K562 (cell line): ENCODE results near the gene OBP2A. TPM values are rescaled to one million over a fixed set of nuclear protein-coding genes. Genes with fewer than 3 reads are reported as not detected.
A peak's percentile ranks its signal among the peaks of the same experiment; 100 is the strongest.

Experiments
- ATAC-seq: fragments of 200-7000 bp; cut with Tn5 transposase; 3 replicates; pipeline ENCODE4 v1.9.1; 2020; ENCODE audit warnings: moderate library complexity
- BruUV-seq: library from RNA; stranded (reverse); fragments of 400-500 nt; replicated peaks from 2 replicates; lab custom pipeline; 2021; lab: Mats Ljungman, UMichigan
- CTCF ChIA-PET: fragments of 300-600 bp; formaldehyde crosslinking; extraction: SDS; loops from one replicate; lab custom pipeline; 2021; ENCODE audit warnings: low intra/inter-chr PET ratio; lab: Yijun Ruan, JAX
- POLR2A ChIA-PET: fragments of 300-600, 350-650 bp; sonication (Branson Sonifier 250); formaldehyde crosslinking; extraction: SDS; loops from one replicate; lab custom pipeline; 2021; ENCODE audit warnings: antibody characterized with exemption, inconsistent platforms; lab: Yijun Ruan, JAX
- DNase-seq, 4 experiments: peaks; one replicate each; pipeline versions ENCODE4 v3.0.0 to v3.0.0-alpha.2; 2011 to 2018; ENCODE audit warnings: low spot score in 3 of 4, mixed read lengths in 3 of 4; ENCODE audit errors: extremely low read depth in 1 of 4
- FAIRE-seq: peaks from 2 replicates; lab custom pipeline; 2011; peaks lifted over from hg19 to GRCh38; lab: Jason Lieb, UNC
- H2AFZ ChIP-seq: 2 replicates; pipeline ENCODE4 v1.6.0; 2011; ENCODE audit warnings: low read depth, low read length, control low read depth, inconsistent platforms
- H3K27ac ChIP-seq: fragments of 200-600 bp; 3 replicates; pipeline ENCODE4 v1.8.0; 2011; ENCODE audit warnings: low read depth, mild to moderate bottlenecking, control low read depth, inconsistent platforms, low read length, moderate library complexity, mixed read lengths; ENCODE audit errors: extremely low read depth
- H3K27me3 ChIP-seq, 2 experiments: fragments of 300-600 bp in 1 of 2; 2 replicates in 1 of 2; 3 replicates in 1 of 2; pipeline versions ENCODE4 v1.6.0 to v1.8.0; 2011; ENCODE audit warnings: inconsistent platforms in 2 of 2, low read length in 2 of 2, mild to moderate bottlenecking in 1 of 2, mixed read lengths in 1 of 2, moderate library complexity in 1 of 2; ENCODE audit not compliant: control insufficient read depth in 2 of 2, insufficient read depth in 2 of 2
- H3K36me3 ChIP-seq: fragments of 300-600 bp; 3 replicates; pipeline ENCODE4 v1.8.0; 2011; ENCODE audit warnings: mild to moderate bottlenecking, low read length, inconsistent platforms; ENCODE audit not compliant: control insufficient read depth, insufficient read depth
- H3K4me1 ChIP-seq, 2 experiments: fragments of 200-600 bp in 1 of 2; replicated peaks in 1 of 2; 2 replicates in 1 of 2; 3 replicates in 1 of 2; pipeline versions ENCODE4 v1.5.1 to v1.8.0; 2011; ENCODE audit warnings: inconsistent platforms in 2 of 2, low read length in 2 of 2, mild to moderate bottlenecking in 1 of 2, mixed read lengths in 1 of 2, moderate library complexity in 1 of 2; ENCODE audit not compliant: control insufficient read depth in 2 of 2, insufficient read depth in 2 of 2
- H3K4me2 ChIP-seq: 2 replicates; pipeline ENCODE4 v1.6.1; 2011; ENCODE audit warnings: low read length, control low read depth, inconsistent platforms, mixed read lengths; ENCODE audit not compliant: insufficient read depth
- H3K4me3 ChIP-seq: fragments of 200-600 bp; sonication (generic), shearing (Covaris generic); 2 replicates; pipeline ENCODE4 v1.5.1; 2016; ENCODE audit warnings: control low read depth, inconsistent platforms
- H3K79me2 ChIP-seq: fragments of 200-600 bp; 3 replicates; pipeline ENCODE4 v1.8.0; 2011; ENCODE audit warnings: low read length, inconsistent platforms; ENCODE audit not compliant: control insufficient read depth, insufficient read depth
- H3K9ac ChIP-seq, 2 experiments: 2 replicates each; pipeline versions ENCODE4 v1.6.0 to v1.6.1; 2011; ENCODE audit warnings: low read depth in 2 of 2, low read length in 2 of 2, control low read depth in 1 of 2, inconsistent platforms in 1 of 2, mild to moderate bottlenecking in 1 of 2, mixed read lengths in 1 of 2; ENCODE audit not compliant: insufficient read depth in 1 of 2
- H3K9me1 ChIP-seq: one replicate; pipeline ENCODE4 v1.6.0; 2011; ENCODE audit warnings: inconsistent platforms, mild to moderate bottlenecking, low read length, moderate library complexity; ENCODE audit not compliant: control insufficient read depth, insufficient read depth
- H3K9me3 ChIP-seq: replicated peaks from 2 replicates; pipeline ENCODE4 v1.5.1; 2011; ENCODE audit warnings: low read depth, low read length, inconsistent platforms; ENCODE audit not compliant: control insufficient read depth, insufficient read depth
- H4K20me1 ChIP-seq: replicated peaks from 2 replicates; pipeline ENCODE4 v1.6.1; 2011; ENCODE audit warnings: low read length, inconsistent platforms, mixed read lengths; ENCODE audit not compliant: control insufficient read depth, insufficient read depth
- ASH1L ChIP-seq: fragments of 450-650 bp; IDR thresholded peaks from 2 replicates; pipeline ENCODE4 v1.6.1; 2018; ENCODE audit warnings: borderline replicate concordance, mild to moderate bottlenecking, low read depth; ENCODE audit not compliant: partially characterized antibody
- BDP1 ChIP-seq: IDR thresholded peaks from 3 replicates; pipeline ENCODE4 v1.6.1; 2011; ENCODE audit not compliant: insufficient read length, insufficient read depth
- CHD1 ChIP-seq: fragments of 200-600 bp; sonication (generic); IDR thresholded peaks from one replicate; pipeline ENCODE4 v1.6.1; 2012; ENCODE audit warnings: mild to moderate bottlenecking, moderate library complexity, low read length, inconsistent platforms
- EHMT2 ChIP-seq: fragments of 450-650 bp; IDR thresholded peaks from 2 replicates; pipeline ENCODE4 v1.6.1; 2018; ENCODE audit warnings: antibody characterized with exemption
- ESRRA ChIP-seq: fragments of 450-650 bp; IDR thresholded peaks from 2 replicates; pipeline ENCODE4 v1.6.1; 2014; ENCODE audit warnings: low read depth, mild to moderate bottlenecking, moderate library complexity, borderline replicate concordance
- PTRF ChIP-seq: fragments of 450-650 bp; IDR thresholded peaks from 2 replicates; pipeline ENCODE4 v1.6.1; 2016; ENCODE audit warnings: mild to moderate bottlenecking, missing genetic modification characterization, missing compliant biosample characterization
- TCF15 ChIP-seq: fragments of 250-450 bp; sonication (Bioruptor Pico); IDR thresholded peaks from 2 replicates; pipeline ENCODE4 v1.8.0; 2022; ENCODE audit warnings: moderate library complexity, mild to moderate bottlenecking, inconsistent platforms
- TSC22D4 ChIP-seq: fragments of 450-650 bp; IDR thresholded peaks from 2 replicates; pipeline ENCODE4 v1.6.1; 2016; ENCODE audit warnings: missing genetic modification characterization, missing biosample characterization, control low read depth
- ZBTB26 ChIP-seq: fragments of 450-650 bp; formaldehyde crosslinking; IDR thresholded peaks from 2 replicates; pipeline ENCODE4 v1.4.0; 2022; ENCODE audit warnings: missing genetic modification characterization
- WGBS: fragments of 100-300 bp; shearing (Covaris generic); methylation state at CpG from one replicate; pipeline ENCODE4 v1.1.6; 2016; ENCODE audit warnings: low coverage, mixed read lengths; ENCODE audit not compliant: insufficient coverage; ENCODE audit errors: missing lambda C conversion rate; 5-methylcytosine and 5-hydroxymethylcytosine counted together
- in situ Hi-C: fragments of 300-500 bp; cut with MboI; formaldehyde crosslinking; loops from 4 replicates; pipeline ENCODE4 v1.15.0; 2018; ENCODE audit warnings: inconsistent platforms, mixed read lengths
- intact Hi-C: fragments of 100-400 bp; cut with micrococcal nuclease; formaldehyde crosslinking; loops from 2 replicates; pipeline ENCODE4 v1.14.2; 2022
- polyA plus RNA-seq, 8 experiments: library from polyadenylated mRNA; depleted of rRNA in 4 of 8; stranded (reverse) in 5 of 8; unstranded in 3 of 8; fragments of >200 nt; fragmentation: Nextera tagmentation in 2 of 8; fragmentation: Illumina TruSeq in 1 of 8; extraction: Ambion mirVana in 2 of 8; extraction: Trizol in 1 of 8; gene quantifications; 2 replicates each; pipeline versions ENCODE4 v1.2.1 to v1.2.3, GENCODE V29; 2011 to 2014; ENCODE audit warnings: inconsistent platforms in 1 of 8, missing spikeins in 1 of 8
- total RNA-seq, 7 experiments: library from RNA; depleted of rRNA in 6 of 7; stranded (reverse); fragments of >200 nt in 6 of 7; fragmentation: Illumina TruSeq in 2 of 7; extraction: Trizol in 2 of 7; gene quantifications; 2 replicates each; pipeline versions ENCODE4 v1.2.1 to v1.2.3, GENCODE V29; 2011 to 2021; ENCODE audit warnings: low replicate concordance in 1 of 7

OBP2A gene
- total and polyA plus RNA-seq, 9 of the 15 experiments (the other 6 are each of a cell fraction or from before 2014, with no cell fraction given): not detected

DNA sequence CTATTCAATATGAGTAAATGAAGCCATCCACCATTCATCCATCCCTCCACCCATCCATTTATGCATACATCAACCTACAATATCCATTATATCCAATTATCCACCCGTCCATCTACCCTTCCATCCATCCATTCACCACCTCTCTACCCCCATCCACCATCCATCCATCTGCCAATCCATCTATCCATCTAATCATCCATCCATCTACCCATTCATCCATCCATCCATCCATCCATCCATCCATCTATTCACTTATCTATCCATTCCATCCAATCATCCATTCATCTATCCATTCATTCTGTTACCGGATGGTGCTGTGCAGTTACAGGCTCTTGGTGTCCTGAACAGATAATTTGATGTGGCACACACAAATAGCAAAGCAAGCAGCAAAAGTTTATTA is 26.3 kb downstream of the OBP2A start:
- H3K79me2 ChIP-seq: no peaks in the 10 kb centered on the region
- CTCF ChIA-PET: no interaction called here
- no peaks in the 10 kb centered on the region for H3K36me3 ChIP-seq
- peaks cover 15 to 47% of the 10 kb centered on the region in 2 experiments; a peak in 4 of 5 replicates for H3K27me3 ChIP-seq
- peaks cover 0 to 13% of the 10 kb centered on the region in 2 experiments; a peak in 1 of 5 replicates for H3K4me1 ChIP-seq
- no peak overlapping the region for H2AFZ ChIP-seq
- intact Hi-C loops: no loop called here
- H3K4me3 ChIP-seq: no peak overlapping the region
- no TSS peak for BruUV-seq
- POLR2A ChIA-PET: no interaction called here
- H3K9me3 ChIP-seq: no peaks in the 10 kb centered on the region
- H3K27ac ChIP-seq: no peak overlapping the region
- H3K9ac ChIP-seq: no peak overlapping the region
- no peak for DNase-seq
- no peak for ATAC-seq
- WGBS: 0% methylated on average over 2 of the region's 2 CpGs
- no peak for TF ChIP-seq ASH1L
- TF ChIP-seq, all 486 proteins: peak for 0
- in situ Hi-C loops: no loop called here
- H3K4me2 ChIP-seq: no peak overlapping the region
- H3K9me1 ChIP-seq: no peaks in the 10 kb centered on the region
- no peak for FAIRE-seq
- H4K20me1 ChIP-seq: no peaks in the 10 kb centered on the region

GRCh38 chr9:135573124-135573523 is 27.2 kb downstream of the OBP2A start:
- Histone ChIP-seq H3K4me2 (no peak overlapping the region), H3K9me1 (no peaks in the 10 kb centered on the region), H3K36me3 (no peaks in the 10 kb centered on the region), H3K27ac (no peak overlapping the region), H3K79me2 (no peaks in the 10 kb centered on the region), H2AFZ (no peak overlapping the region), H3K4me3 (no peak overlapping the region), H3K27me3 (peaks cover 15 to 42% of the 10 kb centered on the region in 2 experiments; a peak in 4 of 5 replicates), H4K20me1 (no peaks in the 10 kb centered on the region), H3K9ac (no peak overlapping the region), H3K9me3 (no peaks in the 10 kb centered on the region), H3K4me1 (peaks cover 0 to 13% of the 10 kb centered on the region in 2 experiments; a peak in 1 of 5 replicates)
- no peak for DNase-seq
- no peak for TF ChIP-seq PTRF (tag)
- TF ChIP-seq EHMT2: no peak; the same call in 1 of the 2 replicates
- no peak for TF ChIP-seq TSC22D4
- TF ChIP-seq ZBTB26 (CRISPR knock-in tag): peak; percentile 17; the same call in 1 of the 2 replicates
- no peak for TF ChIP-seq CHD1
- no peak for TF ChIP-seq ESRRA
- no peak for TF ChIP-seq TCF15 (CRISPR knock-in tag)
- no peak for TF ChIP-seq BDP1
- no TSS peak for BruUV-seq
- ATAC-seq: no peak
- in situ Hi-C loops: no loop called here
- FAIRE-seq: no peak
- POLR2A ChIA-PET: no interaction called here
- intact Hi-C loops: no loop called here
- CTCF ChIA-PET: no interaction called here
- WGBS: 0% methylated on average over 1 of the region's 1 CpG
